Eye (tissue), 1 donor: Measurements from ENCODE around the gene TPSG1.

Experiments used
- DNase-seq: peaks from one replicate; pipeline ENCODE4 v3.0.0-alpha.2; 2015

The TPSG1 gene

GRCh38 chr16:1174477-1175357 is 50.4 kb downstream of the TPSG1 start:
- DNase-seq: no peak

GRCh38 chr16:1173788-1174451 is 51.1 kb downstream of the TPSG1 start:
- DNase-seq: no peak

- DNase-seq: no peak
Measured at GRCh38 chr16:1172651-1173050, 52.4 kb downstream of the TPSG1 start.

- no peak for DNase-seq
Measured at GRCh38 chr16:1171854-1172428, 53.1 kb downstream of the TPSG1 start.
